Skin of body (tissue), 2 donors: ENCODE measurements around the gene C11orf91. TPM values are rescaled to one million over a fixed set of nuclear protein-coding genes. Genes with fewer than 3 reads are reported as not detected.
A peak's percentile ranks its signal among the peaks of the same experiment; 100 is the strongest.
"Not testable (repeated sequence)": the region's sequence is repeated elsewhere in the genome, so short reads cannot be mapped to it uniquely, and the experiment has no call there.

Experiments
- DNase-seq: peaks from one replicate; lab custom pipeline; 2025; lab: John Stamatoyannopoulos, UW
- total RNA-seq: library from RNA; depleted of rRNA; stranded (reverse); fragments of >200 nt; gene quantifications from one replicate; pipeline ENCODE4 v1.2.3, GENCODE V29; 2014

The C11orf91 gene
- total RNA-seq, 1 donor from 2014 or later = not detected

- no peak for DNase-seq
Measured at GRCh38 chr11:33696931-33697638, 3.5 kb downstream of the C11orf91 start.

GRCh38 chr11:33696411-33696810 lies 4.2 kb downstream of the C11orf91 start:
- no peak for DNase-seq

- no peak for DNase-seq
Measured at GRCh38 chr11:33695051-33695566, 5.5 kb downstream of the C11orf91 start.

- no peak for DNase-seq
Measured at GRCh38 chr11:33694346-33695050, 6.1 kb downstream of the C11orf91 start.

GRCh38 chr11:33692541-33692940 lies 8.1 kb downstream of the C11orf91 start:
- no peak for DNase-seq

- peak; percentile 83 for DNase-seq
Measured at GRCh38 chr11:33692013-33692504, 8.6 kb downstream of the C11orf91 start.

GRCh38 chr11:33691066-33691864 lies 9.4 kb downstream of the C11orf91 start:
- DNase-seq = no peak

- DNase-seq = no peak
Measured at GRCh38 chr11:33690290-33691065, 10.1 kb downstream of the C11orf91 start.

GRCh38 chr11:33689501-33689900 lies 11.1 kb downstream of the C11orf91 start:
- no peak for DNase-seq

- no peak for DNase-seq
Measured at GRCh38 chr11:33689085-33689484, 11.5 kb downstream of the C11orf91 start.

DNA sequence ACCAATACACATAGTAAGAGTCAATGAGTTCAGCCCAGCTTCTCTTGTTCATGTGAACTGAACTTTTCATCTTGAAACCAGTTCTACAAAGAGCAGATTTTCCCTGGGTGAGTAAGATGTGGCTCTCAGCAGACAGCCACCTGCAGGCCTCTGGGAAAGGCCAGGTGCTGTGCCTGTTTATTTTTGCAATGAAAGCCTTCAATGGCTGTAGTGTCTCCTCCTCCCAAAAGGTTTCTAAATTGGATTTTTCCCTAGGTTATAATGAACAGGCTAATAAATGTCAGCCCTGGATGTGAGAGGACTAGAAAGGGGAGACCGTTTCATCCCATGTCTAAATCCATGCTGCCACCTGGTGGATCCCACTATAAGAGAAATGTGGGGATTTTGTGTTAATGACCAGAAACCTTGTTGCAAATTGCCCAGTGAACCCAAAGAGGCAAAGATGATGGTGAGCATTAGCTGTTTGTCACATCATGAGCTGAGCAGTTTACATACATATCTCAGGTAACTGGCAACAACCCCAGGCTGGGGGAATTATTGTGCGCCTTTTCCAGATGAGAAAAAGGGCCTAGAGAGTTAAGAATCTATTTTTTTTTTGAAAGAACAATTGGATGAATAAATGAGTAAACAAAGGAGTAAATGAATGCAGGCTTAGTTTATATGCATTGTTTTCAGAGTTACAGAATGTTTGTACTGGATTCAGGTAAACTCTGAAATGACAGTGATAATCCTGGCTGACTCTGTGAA lies 12.7 kb downstream of the C11orf91 start:
- peak; percentile 38 for DNase-seq

DNA sequence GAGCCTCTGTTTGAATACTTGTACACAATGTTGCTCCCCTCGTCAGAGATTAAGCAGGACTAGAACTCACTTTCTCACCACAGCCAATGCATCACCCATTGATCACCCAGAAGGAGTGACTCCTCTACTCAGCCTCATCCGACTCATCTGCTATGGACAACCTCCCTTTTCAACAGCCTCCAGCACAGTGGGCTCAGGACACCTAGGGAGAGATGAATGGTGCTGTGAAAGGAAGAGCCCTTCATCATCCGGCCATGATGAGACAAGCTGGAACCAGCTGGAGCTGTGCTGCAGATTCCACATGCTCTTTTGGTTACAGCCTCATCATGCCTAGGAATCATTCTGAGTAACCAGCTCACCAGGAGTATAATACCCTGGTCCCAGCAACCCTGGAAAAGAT lies 15.5 kb downstream of the C11orf91 start:
- DNase-seq = no peak

GRCh38 chr11:33684003-33684706 lies 16.5 kb downstream of the C11orf91 start:
- DNase-seq = no peak

DNA sequence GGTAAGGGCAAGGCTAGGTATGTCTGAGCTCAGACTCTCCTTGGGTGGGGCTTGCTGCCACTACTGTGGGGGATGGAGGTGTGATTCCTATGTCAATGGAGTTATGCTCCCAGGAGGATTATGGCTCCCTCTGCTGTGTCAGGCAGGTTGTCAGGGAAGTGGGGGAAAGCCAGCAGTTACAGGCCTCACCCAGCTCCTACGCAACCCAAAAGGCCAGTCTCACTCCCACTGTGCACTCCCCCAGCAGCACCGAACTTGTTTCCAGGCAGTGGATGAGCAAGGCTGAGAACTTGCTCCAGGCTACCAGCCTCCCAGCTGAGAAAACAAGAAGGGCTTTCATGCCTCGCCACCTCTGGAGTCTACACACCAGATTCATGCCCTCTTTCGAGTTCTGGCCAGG lies 18.2 kb downstream of the C11orf91 start:
- DNase-seq = no peak

GRCh38 chr11:33682019-33682418 lies 18.6 kb downstream of the C11orf91 start:
- DNase-seq = no peak

DNA sequence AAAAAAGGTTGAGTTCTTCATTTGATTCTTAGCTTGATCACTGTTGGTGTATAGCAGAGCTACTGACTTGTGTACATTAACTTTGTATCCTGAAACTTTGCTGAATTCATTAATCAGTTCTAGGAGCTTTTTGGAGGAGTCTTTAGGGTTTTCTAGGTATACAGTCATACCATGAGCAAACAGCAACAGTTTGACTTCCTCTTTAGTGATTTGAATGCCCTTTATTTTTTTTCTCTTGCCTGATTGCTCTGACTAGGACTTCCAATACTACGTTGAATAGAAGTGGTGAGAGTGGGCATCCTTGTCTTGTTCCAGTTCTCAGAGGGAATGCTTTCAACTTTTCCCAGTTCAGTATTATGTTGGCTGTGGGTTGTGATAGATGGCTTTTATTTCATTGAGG lies 22.0 kb downstream of the C11orf91 start:
- not testable (repeated sequence) for DNase-seq

DNA sequence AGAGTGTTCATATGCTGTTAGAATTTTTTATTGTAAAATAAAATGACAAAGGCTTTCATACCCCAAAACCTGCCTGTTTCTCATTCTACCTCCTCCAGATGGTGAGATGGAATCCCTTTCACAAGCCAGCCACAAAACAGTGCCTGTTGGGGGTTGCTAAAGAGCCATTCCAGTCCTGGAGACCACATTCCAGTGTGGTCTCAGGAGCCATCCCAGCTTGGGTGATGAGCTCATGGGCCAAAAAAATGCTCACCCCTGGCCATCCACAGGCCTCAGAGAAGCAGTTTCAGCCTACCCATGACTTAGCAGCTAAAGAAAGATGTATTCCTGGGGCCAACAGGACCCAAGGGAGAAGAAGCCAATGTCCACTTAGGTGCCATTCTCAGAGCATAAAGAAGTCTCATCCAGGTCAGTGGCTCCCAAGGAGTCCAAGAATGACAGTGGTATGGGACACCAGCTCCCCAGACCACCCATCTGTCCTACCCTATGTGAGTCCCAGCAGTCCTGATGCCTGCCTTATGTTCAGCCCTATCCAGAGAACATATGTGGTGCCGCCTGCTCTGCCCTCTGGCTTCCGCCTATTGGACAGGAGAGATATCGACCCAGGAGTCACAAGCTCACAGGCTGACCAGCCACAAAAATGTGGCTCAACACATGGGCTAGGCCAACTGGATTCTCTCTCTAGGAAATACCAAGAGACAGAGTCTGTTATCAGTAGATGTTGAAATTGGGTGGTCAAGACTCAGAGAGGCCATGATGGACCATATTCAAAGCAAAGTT lies 26.4 kb downstream of the C11orf91 start:
- DNase-seq = no peak

- DNase-seq = no peak
Measured at GRCh38 chr11:33672273-33672672, 28.4 kb downstream of the C11orf91 start.
